T1000 (cell line): ENCODE data around the gene EXOC6.

Experiments used
- DNase-seq: peaks from one replicate; lab custom pipeline; 2025; ENCODE audit warnings: mixed read lengths; lab: John Stamatoyannopoulos, UW

The EXOC6 gene

GRCh38 chr10:93026072-93026471 lies 177.8 kb downstream of the EXOC6 start:
- no peak for DNase-seq

DNA sequence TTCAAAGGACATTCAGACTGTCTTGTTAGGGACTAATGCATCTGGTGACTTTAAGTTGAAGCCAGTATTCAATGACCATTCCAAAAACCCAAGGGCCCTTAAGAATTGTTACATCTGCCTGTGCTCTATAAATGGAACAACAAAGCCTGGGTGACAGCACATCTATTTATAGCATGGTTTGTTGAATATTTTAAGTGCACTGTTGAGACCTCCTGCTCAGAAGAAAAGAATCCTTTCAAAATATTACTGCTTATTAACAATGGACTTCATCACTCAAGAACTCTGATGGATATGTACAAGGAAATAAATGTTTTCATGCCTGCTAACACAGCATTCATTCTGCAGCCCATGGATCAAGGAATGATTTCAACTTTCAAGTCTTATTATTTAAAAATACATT lies 179.2 kb downstream of the EXOC6 start:
- no peak for DNase-seq

- no peak for DNase-seq
Observed at GRCh38 chr10:93028883-93029282, 180.6 kb downstream of the EXOC6 start.

- no peak for DNase-seq
Observed at GRCh38 chr10:93030409-93030808, 182.1 kb downstream of the EXOC6 start.

GRCh38 chr10:93032105-93032808 lies 183.9 kb downstream of the EXOC6 start:
- no peak for DNase-seq

DNA sequence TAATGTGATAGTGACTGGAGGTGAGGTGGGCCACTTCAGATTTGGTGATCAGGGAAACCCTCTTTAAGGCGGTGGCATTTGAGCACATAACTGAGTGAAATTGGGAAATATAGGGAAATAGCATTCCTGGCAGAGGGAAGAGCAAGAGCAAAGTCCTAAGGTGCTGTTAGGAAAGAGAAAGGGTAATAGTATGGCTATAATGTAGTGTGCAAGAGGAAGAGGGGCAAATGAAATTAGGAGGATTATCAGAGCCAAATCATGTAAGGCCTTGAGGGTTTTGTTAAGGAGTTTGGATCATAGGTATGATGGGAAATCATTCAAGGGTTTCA lies 184.5 kb downstream of the EXOC6 start:
- DNase-seq = no peak

- DNase-seq = no peak
Observed at GRCh38 chr10:93034426-93034825, 186.1 kb downstream of the EXOC6 start.

DNA sequence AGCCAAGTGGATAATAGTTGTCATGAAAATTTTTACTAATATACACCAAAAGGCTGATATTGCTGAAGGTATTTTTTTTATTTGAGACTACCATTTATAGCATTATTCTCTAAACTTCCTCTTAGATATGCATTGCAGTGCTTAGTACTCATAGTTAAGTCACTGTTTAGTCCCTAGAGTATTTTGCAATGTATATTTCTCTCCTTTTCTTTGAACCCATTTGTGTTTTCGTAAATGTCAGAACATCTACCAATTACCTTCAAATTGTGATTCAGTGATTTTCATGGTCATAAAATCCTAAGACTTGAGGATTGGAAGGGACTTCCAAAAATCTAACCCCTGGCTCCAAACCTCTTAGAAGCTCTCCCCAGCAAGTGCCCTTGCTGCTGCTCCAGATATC lies 190.8 kb downstream of the EXOC6 start:
- no peak for DNase-seq

- DNase-seq = no peak
Observed at GRCh38 chr10:93039721-93040120, 191.4 kb downstream of the EXOC6 start.

DNA sequence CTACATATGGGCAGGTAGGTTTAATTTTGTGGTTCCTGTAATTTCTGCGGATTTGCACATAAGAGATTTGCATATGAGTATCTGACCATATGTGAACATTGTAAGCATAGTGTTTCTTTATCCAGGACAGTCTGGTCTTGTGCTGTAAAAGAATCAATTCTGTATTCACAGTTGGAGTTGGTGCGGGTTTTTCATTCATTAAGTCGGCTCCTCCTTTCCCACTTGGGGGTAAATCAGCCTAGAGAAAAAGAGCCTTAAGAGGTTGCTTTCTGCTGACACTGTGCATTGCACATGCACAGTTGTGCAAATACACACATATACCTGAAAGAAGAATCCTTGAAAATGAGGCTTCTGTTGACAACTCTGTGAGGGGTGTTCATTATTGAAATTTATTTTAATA lies 206.2 kb downstream of the EXOC6 start:
- no peak for DNase-seq

DNA sequence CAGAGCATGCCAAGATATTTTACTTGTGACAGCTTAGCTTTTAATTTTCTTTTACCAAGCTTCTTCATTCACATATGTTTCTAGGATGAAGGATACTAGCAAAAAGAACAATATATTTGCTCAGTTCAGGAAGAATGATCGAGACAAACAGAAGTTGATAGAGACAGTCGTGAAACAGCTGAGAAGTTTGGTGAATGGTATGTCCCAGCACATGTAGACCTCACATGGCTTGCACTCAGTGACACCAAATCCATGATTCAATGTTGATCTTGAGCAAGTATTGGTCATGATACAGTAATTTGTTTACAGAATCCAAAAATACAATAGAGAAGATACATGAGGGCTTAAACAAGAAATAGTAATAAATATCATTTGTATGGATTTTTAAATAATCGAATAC lies 209.8 kb downstream of the EXOC6 start:
- DNase-seq = no peak

GRCh38 chr10:93059975-93060886 lies 211.9 kb downstream of the EXOC6 start, which contains the start of gene CYP26C1:
CYP26C1 (plus strand) TSS chr10:93060798; CDS start chr10:93061264, 466 bp downstream.
- DNase-seq = no peak

DNA sequence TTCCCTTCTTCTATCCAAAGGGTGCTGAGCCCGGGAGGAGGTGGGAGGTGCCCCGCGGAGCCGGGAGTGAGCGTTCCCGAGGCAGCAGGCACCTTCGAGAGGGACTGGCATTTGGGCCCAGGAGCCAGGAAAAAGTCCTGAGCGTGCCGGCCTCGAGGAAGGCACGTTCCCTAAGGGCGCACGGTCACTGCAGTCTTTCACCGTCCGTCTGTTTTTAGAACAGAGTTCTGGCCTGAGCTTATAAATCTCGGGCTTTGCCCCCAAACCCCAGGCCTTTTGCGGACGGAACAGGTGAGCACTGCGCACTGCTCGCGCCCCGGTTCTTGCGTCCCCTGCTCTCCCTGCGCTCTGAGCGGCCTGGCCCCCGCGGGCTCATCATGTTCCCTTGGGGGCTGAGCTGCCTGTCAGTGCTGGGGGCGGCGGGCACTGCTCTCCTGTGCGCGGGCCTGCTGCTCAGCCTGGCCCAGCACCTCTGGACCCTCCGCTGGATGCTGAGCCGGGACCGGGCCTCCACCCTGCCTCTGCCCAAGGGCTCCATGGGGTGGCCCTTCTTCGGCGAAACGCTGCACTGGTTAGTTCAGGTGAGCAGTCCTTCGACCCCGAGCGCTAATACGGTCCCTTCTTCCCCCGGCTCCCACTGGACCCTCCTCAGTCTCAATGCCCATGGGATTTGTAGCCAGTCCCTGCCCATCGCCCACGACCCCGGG lies 212.7 kb downstream of the EXOC6 start:
- no peak for DNase-seq

GRCh38 chr10:93061594-93062513 lies 213.5 kb downstream of the EXOC6 start:
- DNase-seq = no peak

- DNase-seq = peak; percentile 29
Observed at GRCh38 chr10:93062514-93063143, 214.3 kb downstream of the EXOC6 start.

DNA sequence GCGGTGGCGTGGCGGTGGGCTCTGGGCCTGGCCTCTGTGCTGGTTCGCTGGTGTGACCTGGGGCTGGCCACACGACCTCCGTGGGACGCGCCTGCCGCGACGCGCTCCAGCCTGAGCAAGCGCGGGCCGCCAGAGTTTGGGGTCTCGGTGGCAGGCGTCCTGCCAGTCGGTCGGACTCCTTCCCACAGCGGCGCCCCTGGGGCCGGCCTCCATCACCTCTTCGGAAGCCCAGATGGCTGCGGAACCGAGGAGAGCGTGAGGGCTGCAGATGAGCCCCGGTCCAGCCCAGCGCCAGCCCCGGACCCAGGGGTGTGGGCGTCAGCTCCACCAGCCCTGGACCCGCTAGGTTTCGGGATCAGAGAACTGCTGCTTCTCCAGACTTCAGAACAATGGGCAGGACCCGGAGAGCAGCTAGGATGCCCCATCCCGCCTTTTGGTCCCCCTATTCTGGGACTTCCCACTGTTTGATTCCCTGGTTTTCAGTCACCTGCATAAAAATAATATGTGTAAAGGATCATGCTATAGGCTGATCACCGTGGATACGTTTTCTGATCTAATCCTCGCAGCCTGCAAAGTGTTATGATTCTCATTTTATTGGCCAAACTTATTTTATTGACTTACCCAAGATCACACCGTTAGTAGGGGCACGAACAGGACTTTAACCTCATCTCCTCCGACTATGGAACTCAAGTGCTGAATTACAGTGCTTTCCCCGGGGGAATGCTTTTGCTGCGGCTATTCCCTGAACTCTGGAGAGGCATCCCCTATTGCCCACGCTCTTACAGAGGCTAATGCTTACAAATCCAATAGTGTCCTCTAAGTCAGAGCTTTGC lies 215.0 kb downstream of the EXOC6 start:
- DNase-seq = no peak

- DNase-seq = no peak
Observed at GRCh38 chr10:93063977-93064660, 215.8 kb downstream of the EXOC6 start.

- DNase-seq = no peak
Observed at GRCh38 chr10:93064874-93065660, 216.7 kb downstream of the EXOC6 start.
